HEK293 (cell line): ENCODE data around the gene OR6B1.

ENCODE experiments used
- KLF8 ChIP-seq: fragments of 450-650 bp; formaldehyde crosslinking; IDR thresholded peaks from 2 replicates; pipeline ENCODE4 v1.5.1; 2016; ENCODE audit warnings: missing biosample characterization, missing genetic modification characterization
- KLF9 ChIP-seq: fragments of 450-650 bp; formaldehyde crosslinking; IDR thresholded peaks from 2 replicates; pipeline ENCODE4 v1.5.1; 2016; ENCODE audit warnings: missing biosample characterization, missing genetic modification characterization, low read depth
- RBAK ChIP-seq: fragments of 450-650 bp; formaldehyde crosslinking; IDR thresholded peaks from 2 replicates; pipeline ENCODE4 v1.5.1; 2016; ENCODE audit warnings: missing biosample characterization, missing genetic modification characterization
- ZNF174 ChIP-seq: fragments of 450-650 bp; formaldehyde crosslinking; IDR thresholded peaks from 2 replicates; pipeline ENCODE4 v1.5.0; 2017; ENCODE audit warnings: missing biosample characterization, mild to moderate bottlenecking, missing genetic modification characterization
- ZNF558 ChIP-seq: fragments of 450-650 bp; formaldehyde crosslinking; IDR thresholded peaks from 2 replicates; pipeline ENCODE4 v1.5.1; 2016; ENCODE audit warnings: missing biosample characterization, missing genetic modification characterization
- ZNF621 ChIP-seq: fragments of 450-650 bp; formaldehyde crosslinking; IDR thresholded peaks from 2 replicates; pipeline ENCODE4 v1.5.1; 2017; ENCODE audit warnings: missing biosample characterization, missing genetic modification characterization
- ZNF629 ChIP-seq: fragments of 450-650 bp; formaldehyde crosslinking; IDR thresholded peaks from 2 replicates; pipeline ENCODE4 v1.5.1; 2017; ENCODE audit warnings: missing biosample characterization, missing genetic modification characterization
- TF ChIP-seq, protein P1 (sequence below): fragments of 450-650 bp; formaldehyde crosslinking; IDR thresholded peaks from 2 replicates; pipeline ENCODE4 v1.5.1; 2016; ENCODE audit warnings: missing biosample characterization, missing genetic modification characterization, borderline replicate concordance
- TF ChIP-seq, protein P2 (sequence below): fragments of 450-650 bp; formaldehyde crosslinking; IDR thresholded peaks from 2 replicates; pipeline ENCODE4 v1.5.1; 2016; ENCODE audit warnings: missing biosample characterization, missing genetic modification characterization
- TF ChIP-seq, protein P3 (sequence below): fragments of 450-650 bp; formaldehyde crosslinking; IDR thresholded peaks from 2 replicates; pipeline ENCODE4 v1.5.1; 2016; ENCODE audit warnings: missing biosample characterization, missing genetic modification characterization, low read depth

DNA sequence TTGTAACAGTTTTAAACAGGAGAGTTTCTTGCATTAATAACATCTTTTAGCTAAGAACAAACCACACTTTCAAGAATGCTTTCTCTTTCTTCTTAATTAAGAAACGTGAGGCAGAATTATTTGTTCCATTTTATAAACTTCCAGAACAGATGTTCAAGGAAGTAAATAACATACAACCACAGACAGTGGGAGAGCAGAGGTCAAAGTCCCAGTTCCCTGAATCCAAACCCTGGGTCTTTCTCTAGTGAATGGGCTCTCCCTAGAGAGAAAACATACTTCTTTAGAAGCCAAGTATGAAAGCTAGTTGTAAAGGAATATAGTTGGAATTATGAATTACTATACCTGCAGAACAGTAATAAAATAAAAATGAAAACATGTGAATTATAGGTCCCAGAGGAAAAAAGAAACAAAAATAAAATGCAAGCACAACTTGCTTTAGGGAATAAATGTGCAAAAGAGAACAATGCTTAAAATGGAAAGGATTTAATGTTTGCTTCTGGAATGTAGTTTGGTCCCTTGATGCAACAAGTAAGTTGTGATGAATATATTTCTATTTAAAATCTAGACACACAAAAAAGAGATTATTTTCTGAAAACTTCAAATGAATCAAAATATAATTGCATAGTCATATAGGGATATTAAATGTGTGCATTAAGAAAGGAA, 6.0 kb downstream of the OR6B1 start:
- TF ChIP-seq ZNF629 (no peak), ZNF621 (tag by site-specific recombination) (no peak), KLF8 (tag by site-specific recombination) (no peak), ZNF558 (tag by site-specific recombination) (no peak), KLF9 (tag by site-specific recombination) (no peak), RBAK (tag by site-specific recombination) (no peak), ZNF174 (no peak)
- TF ChIP-seq, protein P1, sequence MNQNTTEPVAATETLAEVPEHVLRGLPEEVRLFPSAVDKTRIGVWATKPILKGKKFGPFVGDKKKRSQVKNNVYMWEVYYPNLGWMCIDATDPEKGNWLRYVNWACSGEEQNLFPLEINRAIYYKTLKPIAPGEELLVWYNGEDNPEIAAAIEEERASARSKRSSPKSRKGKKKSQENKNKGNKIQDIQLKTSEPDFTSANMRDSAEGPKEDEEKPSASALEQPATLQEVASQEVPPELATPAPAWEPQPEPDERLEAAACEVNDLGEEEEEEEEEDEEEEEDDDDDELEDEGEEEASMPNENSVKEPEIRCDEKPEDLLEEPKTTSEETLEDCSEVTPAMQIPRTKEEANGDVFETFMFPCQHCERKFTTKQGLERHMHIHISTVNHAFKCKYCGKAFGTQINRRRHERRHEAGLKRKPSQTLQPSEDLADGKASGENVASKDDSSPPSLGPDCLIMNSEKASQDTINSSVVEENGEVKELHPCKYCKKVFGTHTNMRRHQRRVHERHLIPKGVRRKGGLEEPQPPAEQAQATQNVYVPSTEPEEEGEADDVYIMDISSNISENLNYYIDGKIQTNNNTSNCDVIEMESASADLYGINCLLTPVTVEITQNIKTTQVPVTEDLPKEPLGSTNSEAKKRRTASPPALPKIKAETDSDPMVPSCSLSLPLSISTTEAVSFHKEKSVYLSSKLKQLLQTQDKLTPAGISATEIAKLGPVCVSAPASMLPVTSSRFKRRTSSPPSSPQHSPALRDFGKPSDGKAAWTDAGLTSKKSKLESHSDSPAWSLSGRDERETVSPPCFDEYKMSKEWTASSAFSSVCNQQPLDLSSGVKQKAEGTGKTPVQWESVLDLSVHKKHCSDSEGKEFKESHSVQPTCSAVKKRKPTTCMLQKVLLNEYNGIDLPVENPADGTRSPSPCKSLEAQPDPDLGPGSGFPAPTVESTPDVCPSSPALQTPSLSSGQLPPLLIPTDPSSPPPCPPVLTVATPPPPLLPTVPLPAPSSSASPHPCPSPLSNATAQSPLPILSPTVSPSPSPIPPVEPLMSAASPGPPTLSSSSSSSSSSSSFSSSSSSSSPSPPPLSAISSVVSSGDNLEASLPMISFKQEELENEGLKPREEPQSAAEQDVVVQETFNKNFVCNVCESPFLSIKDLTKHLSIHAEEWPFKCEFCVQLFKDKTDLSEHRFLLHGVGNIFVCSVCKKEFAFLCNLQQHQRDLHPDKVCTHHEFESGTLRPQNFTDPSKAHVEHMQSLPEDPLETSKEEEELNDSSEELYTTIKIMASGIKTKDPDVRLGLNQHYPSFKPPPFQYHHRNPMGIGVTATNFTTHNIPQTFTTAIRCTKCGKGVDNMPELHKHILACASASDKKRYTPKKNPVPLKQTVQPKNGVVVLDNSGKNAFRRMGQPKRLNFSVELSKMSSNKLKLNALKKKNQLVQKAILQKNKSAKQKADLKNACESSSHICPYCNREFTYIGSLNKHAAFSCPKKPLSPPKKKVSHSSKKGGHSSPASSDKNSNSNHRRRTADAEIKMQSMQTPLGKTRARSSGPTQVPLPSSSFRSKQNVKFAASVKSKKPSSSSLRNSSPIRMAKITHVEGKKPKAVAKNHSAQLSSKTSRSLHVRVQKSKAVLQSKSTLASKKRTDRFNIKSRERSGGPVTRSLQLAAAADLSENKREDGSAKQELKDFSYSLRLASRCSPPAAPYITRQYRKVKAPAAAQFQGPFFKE (tag by site-specific recombination) = no peak
- TF ChIP-seq, protein P2, sequence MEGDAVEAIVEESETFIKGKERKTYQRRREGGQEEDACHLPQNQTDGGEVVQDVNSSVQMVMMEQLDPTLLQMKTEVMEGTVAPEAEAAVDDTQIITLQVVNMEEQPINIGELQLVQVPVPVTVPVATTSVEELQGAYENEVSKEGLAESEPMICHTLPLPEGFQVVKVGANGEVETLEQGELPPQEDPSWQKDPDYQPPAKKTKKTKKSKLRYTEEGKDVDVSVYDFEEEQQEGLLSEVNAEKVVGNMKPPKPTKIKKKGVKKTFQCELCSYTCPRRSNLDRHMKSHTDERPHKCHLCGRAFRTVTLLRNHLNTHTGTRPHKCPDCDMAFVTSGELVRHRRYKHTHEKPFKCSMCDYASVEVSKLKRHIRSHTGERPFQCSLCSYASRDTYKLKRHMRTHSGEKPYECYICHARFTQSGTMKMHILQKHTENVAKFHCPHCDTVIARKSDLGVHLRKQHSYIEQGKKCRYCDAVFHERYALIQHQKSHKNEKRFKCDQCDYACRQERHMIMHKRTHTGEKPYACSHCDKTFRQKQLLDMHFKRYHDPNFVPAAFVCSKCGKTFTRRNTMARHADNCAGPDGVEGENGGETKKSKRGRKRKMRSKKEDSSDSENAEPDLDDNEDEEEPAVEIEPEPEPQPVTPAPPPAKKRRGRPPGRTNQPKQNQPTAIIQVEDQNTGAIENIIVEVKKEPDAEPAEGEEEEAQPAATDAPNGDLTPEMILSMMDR = no peak
- TF ChIP-seq, protein P3, sequence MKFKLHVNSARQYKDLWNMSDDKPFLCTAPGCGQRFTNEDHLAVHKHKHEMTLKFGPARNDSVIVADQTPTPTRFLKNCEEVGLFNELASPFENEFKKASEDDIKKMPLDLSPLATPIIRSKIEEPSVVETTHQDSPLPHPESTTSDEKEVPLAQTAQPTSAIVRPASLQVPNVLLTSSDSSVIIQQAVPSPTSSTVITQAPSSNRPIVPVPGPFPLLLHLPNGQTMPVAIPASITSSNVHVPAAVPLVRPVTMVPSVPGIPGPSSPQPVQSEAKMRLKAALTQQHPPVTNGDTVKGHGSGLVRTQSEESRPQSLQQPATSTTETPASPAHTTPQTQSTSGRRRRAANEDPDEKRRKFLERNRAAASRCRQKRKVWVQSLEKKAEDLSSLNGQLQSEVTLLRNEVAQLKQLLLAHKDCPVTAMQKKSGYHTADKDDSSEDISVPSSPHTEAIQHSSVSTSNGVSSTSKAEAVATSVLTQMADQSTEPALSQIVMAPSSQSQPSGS (tag by site-specific recombination) = no peak
